GM23248 (cell line): ENCODE data around the gene CDON.

ENCODE experiments used
- EZH2 ChIP-seq: fragments of 200-600 bp; sonication (generic); IDR thresholded peaks from 2 replicates; pipeline ENCODE4 v1.6.1; 2018; ENCODE audit warnings: antibody characterized with exemption, mild to moderate bottlenecking; ENCODE audit not compliant: insufficient read depth, poor library complexity, severe bottlenecking
- EZH2phosphoT487 ChIP-seq: fragments of 200-600 bp; sonication (generic); IDR thresholded peaks from 2 replicates; pipeline ENCODE4 v1.6.1; 2018; ENCODE audit warnings: antibody characterized with exemption, moderate library complexity, mild to moderate bottlenecking, low read depth; ENCODE audit not compliant: insufficient read depth

DNA sequence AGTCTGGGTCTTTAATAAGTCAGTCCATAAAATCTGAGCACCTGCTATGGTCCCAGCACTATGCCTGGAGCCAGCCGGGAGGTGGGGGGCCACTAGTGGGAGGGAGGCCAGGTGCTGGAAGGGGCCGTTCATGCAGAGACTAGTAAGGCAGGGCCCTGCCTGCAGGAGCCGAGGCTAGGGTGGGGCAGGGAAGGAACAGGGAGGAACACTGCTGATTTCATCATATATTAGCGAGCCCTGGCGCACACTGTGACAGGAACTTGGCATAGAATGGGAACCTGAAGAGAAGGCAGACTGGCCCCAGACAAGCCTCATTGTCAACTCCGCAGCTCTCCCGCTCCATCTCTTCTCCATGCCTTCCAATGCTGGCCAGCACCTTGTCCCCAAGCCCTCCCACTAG is 109.7 kb downstream of the CDON start:
- TF ChIP-seq EZH2phosphoT487 (no peak), EZH2 (no peak)
